ENCODE data around the gene PRKACA.

The PRKACA gene

GRCh38 chr19:14118165-14119051 is 846 bp upstream of the PRKACA start:
- no peak for DNase-seq (ENCODE audit: low read depth, low spot score)
- H3K27ac ChIP-seq = peak overlapping the region; percentile 81

- H3K27ac ChIP-seq = no peak overlapping the region
- DNase-seq (ENCODE audit: low read depth, low spot score) = no peak
These were observed 514 bp downstream of the PRKACA start for GRCh38 chr19:14116918-14117578.

- DNase-seq (ENCODE audit: low read depth, low spot score) = no peak
- H3K27ac ChIP-seq = no peak overlapping the region
These were observed 1.0 kb downstream of the PRKACA start for GRCh38 chr19:14116525-14116917.

GRCh38 chr19:14115756-14116155 is 1.8 kb downstream of the PRKACA start:
- no peak for DNase-seq (ENCODE audit: low read depth, low spot score)
- no peak overlapping the region for H3K27ac ChIP-seq

DNA sequence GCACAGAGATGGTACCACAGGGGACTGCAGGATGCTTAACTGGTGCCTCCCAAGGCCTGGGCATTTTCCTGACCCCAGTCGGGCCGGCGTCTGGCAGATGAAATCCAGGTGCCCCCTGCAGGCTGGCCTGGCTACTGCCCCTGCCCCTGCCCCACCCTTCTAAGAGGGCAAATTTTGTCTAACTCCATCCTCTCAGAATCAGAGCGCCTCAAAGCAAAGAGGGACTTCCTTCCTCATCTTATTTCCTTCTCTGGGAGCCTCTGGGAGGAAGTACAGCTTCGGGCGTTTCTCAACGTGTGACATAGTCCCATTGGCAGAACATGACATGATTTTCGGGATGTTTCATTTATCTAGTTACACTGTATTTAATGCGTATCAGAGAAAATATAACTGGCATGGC is 2.7 kb downstream of the PRKACA start:
- no peak overlapping the region for H3K27ac ChIP-seq
- no peak for DNase-seq (ENCODE audit: low read depth, low spot score)

DNA sequence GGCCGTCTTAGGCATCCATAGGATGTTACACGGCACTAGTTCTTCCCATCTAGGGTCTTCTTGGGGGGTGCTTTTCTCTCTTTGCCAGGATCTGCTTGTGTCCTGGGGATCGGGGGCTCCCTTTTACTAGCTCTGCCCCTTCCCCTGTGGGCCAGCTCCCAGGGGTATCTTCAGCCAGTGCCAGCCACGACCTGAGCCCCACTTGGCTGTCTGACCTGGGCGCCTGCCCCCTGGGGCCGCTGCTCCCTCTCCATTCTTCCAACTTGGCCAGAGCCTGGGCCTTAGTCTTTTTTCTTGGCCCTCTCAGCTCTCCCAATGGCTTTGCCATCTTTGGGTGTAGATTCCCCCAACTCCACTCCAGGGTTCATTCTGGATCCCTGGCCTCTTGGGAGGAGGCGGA is 3.1 kb downstream of the PRKACA start:
- no peak for DNase-seq (ENCODE audit: low read depth, low spot score)
- no peak overlapping the region for H3K27ac ChIP-seq

GRCh38 chr19:14113762-14114414 is 3.7 kb downstream of the PRKACA start:
- DNase-seq (ENCODE audit: low read depth, low spot score) = no peak
- H3K27ac ChIP-seq = no peak overlapping the region

GRCh38 chr19:14112809-14113385 is 4.7 kb downstream of the PRKACA start:
- DNase-seq (ENCODE audit: low read depth, low spot score) = no peak
- no peak overlapping the region for H3K27ac ChIP-seq

DNA sequence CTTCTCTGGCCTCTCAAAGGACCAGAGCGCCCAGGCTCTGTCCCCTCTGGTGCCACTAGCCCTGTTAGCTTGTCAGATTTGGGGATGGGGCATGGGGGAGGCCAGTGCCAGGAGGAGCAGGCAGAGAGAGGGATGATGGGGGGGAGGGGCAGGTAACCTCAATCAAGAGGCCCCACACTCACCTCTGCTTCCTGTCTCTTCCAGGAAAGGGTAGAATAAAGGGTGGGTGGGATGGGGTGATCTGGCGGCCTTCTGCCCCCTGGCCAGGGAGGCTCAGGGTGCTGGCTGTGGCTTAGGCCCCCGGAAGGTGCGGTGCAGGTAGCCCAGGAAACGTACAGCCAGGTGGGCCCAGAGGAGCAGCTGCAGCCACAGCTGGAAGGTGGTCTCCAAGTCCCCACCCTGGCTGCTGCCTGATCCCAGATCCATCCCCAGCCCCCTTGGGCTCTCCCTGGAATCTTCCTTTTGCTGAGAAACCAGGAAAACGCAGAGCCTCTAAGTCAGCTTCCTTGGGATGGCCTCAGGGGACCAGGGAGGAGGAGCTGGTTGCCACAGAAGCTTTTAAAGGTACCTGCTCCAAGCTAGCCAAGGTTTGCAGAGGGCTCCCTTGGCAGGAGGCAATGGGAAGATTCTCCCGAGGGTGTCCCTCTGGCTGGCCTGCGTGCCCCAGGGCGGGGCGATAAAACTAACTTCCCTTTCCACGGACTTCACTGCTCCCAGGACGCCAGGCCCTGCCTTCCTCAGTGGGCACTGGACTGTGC is 5.3 kb downstream of the PRKACA start:
- no peak overlapping the region for H3K27ac ChIP-seq
- DNase-seq (ENCODE audit: low read depth, low spot score) = no peak

GRCh38 chr19:14111486-14111885 is 6.1 kb downstream of the PRKACA start:
- no peak overlapping the region for H3K27ac ChIP-seq
- no peak for DNase-seq (ENCODE audit: low read depth, low spot score)

DNA sequence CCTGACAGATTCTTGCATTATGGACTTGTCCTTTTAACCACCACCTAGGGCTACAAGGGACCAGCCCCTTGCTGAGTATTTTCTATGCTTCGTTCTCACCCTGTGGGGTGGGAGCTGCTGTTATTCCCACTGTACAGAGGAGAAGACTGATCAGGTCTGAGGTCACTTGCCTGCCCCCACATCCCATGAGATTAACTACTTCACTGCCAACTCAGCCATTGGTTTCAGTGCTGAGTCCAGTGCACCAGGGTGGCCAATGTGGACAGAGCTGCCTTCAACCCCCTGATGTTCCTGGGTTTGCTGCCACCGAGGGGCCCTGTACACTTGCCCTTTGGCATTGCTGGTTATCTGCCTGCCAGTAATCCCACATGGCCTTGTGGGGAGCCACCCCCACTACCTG is 6.9 kb downstream of the PRKACA start:
- no peak overlapping the region for H3K27ac ChIP-seq
- DNase-seq (ENCODE audit: low read depth, low spot score) = no peak

DNA sequence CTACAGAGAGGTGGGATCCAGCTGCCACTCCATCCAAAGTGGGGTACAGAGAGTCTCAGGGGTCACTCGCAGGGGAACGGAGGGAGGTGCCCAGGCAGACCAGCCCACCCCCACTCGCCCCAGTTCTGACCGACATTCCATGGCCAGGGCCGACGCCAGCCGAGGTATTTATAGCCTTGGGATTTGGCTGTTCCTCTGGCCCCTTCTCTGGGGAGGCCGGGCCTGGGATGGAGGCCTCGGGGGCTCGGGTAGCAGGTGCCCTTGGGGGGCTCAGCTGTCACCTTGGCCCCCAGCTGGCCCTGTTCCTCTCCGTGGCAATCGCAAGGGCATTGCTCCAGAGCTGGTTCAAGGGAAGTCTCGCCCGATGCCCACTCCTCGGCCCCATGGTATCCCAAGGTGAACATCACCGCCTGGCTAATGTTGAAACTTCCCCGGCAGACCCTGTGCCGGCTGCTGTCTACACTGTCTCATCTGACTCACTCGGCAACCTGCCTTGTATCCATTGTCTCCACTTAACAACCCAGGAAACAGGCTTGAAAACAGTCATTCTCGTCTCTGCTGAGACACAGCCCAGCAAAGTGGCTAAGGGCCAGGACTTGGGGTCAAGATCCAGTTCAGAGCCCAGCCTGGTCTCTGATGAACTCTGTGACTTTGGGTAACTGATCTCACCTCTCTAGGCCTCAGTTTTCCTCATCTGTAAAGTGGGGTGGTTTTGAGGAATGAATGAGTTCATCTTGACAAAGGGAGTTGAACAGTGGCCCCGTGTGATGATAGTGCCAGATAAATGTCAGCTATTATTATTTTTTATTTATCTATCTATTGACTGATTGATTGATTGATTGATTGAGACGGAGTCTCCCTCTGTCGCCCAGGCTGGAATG is 9.7 kb downstream of the PRKACA start:
- no peak for DNase-seq (ENCODE audit: low read depth, low spot score)
- H3K27ac ChIP-seq = no peak overlapping the region

GRCh38 chr19:14106840-14107239 is 10.7 kb downstream of the PRKACA start:
- H3K27ac ChIP-seq = no peak overlapping the region
- DNase-seq (ENCODE audit: low read depth, low spot score) = no peak

- no peak for DNase-seq (ENCODE audit: low read depth, low spot score)
- H3K27ac ChIP-seq = no peak overlapping the region
These were observed 11.9 kb downstream of the PRKACA start for GRCh38 chr19:14105680-14106079.

GRCh38 chr19:14103310-14103709 is 14.3 kb downstream of the PRKACA start:
- no peak for DNase-seq (ENCODE audit: low read depth, low spot score)
- no peak overlapping the region for H3K27ac ChIP-seq

GRCh38 chr19:14102756-14103155 is 14.8 kb downstream of the PRKACA start:
- no peak for DNase-seq (ENCODE audit: low read depth, low spot score)
- no peak overlapping the region for H3K27ac ChIP-seq

GRCh38 chr19:14102102-14102696 is 15.4 kb downstream of the PRKACA start:
- no peak overlapping the region for H3K27ac ChIP-seq
- DNase-seq (ENCODE audit: low read depth, low spot score) = no peak

GRCh38 chr19:14101003-14101545 is 16.5 kb downstream of the PRKACA start:
- no peak for DNase-seq (ENCODE audit: low read depth, low spot score)
- no peak overlapping the region for H3K27ac ChIP-seq

Measured in epithelial cell of prostate (primary cell).